HCT116 (cell line): ENCODE results near the gene GABRR2.

ENCODE experiments used
- CBX3 ChIP-seq: IDR thresholded peaks from 2 replicates; pipeline ENCODE4 v1.6.1; 2012; ENCODE audit warnings: low read depth
- EZH2phosphoT487 ChIP-seq: fragments of 200-600 bp; IDR thresholded peaks from 2 replicates; pipeline ENCODE4 v1.6.1; 2018; ENCODE audit warnings: antibody characterized with exemption, borderline replicate concordance
- POLR2AphosphoS5 ChIP-seq: IDR thresholded peaks from 2 replicates; pipeline ENCODE4 v1.6.1; 2011; ENCODE audit warnings: mild to moderate bottlenecking, low read depth, low read length, moderate library complexity
- SIN3A ChIP-seq: IDR thresholded peaks from 2 replicates; pipeline ENCODE4 v1.6.1; 2012; ENCODE audit warnings: low read depth
- ZNF274 ChIP-seq: fragments of 200-500 bp; sonication (Bioruptor generic); IDR thresholded peaks from 2 replicates; pipeline ENCODE4 v1.6.1; 2014; ENCODE audit warnings: mild to moderate bottlenecking, low read depth, low read length, inconsistent platforms
- TF ChIP-seq, protein P1 (sequence below), 3 experiments: fragments of 200-600 bp in 1 of 3; sonication (generic) in 1 of 3; IDR thresholded peaks in 2 of 3; conservative IDR thresholded peaks in 1 of 3; 2 replicates each; pipeline ENCODE4 v1.5.1; 2012 to 2017; ENCODE audit warnings: low read depth in 2 of 3, low read length in 2 of 3, antibody characterized with exemption in 1 of 3, borderline replicate concordance in 1 of 3, control low read depth in 1 of 3, mild to moderate bottlenecking in 1 of 3, mixed read lengths in 1 of 3, mixed run types in 1 of 3, moderate library complexity in 1 of 3; ENCODE audit not compliant: insufficient read depth in 1 of 3
- TF ChIP-seq, protein P2 (sequence below): IDR thresholded peaks from 2 replicates; pipeline ENCODE4 v1.6.1; 2012
- TF ChIP-seq, protein P3 (sequence below): IDR thresholded peaks from 2 replicates; pipeline ENCODE4 v1.6.1; 2011; ENCODE audit warnings: mild to moderate bottlenecking, low read length, moderate library complexity; ENCODE audit not compliant: insufficient replicate concordance; ENCODE audit errors: extremely low read depth

DNA sequence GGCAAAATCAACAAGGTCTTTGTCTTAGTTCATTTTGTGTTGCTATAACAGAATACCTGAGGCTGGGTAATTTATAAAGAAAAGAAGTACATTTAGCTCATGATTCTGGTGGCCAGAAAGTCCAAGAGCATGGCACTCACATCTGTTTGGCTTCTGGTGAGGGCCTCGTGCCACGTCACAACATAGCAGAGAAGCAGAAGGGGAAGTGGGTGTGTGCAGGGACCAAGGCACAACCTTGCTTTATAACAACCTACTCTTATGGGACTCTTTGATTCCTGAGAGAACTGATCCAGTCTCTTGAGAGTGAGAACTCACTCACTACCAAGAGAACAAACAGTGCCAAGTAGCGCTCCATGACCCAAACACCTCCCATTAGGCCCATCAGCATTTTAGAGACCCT lies 25.4 kb downstream of the GABRR2 start:
- no peak for TF ChIP-seq CBX3
- no peak for TF ChIP-seq POLR2AphosphoS5
- TF ChIP-seq, protein P1, sequence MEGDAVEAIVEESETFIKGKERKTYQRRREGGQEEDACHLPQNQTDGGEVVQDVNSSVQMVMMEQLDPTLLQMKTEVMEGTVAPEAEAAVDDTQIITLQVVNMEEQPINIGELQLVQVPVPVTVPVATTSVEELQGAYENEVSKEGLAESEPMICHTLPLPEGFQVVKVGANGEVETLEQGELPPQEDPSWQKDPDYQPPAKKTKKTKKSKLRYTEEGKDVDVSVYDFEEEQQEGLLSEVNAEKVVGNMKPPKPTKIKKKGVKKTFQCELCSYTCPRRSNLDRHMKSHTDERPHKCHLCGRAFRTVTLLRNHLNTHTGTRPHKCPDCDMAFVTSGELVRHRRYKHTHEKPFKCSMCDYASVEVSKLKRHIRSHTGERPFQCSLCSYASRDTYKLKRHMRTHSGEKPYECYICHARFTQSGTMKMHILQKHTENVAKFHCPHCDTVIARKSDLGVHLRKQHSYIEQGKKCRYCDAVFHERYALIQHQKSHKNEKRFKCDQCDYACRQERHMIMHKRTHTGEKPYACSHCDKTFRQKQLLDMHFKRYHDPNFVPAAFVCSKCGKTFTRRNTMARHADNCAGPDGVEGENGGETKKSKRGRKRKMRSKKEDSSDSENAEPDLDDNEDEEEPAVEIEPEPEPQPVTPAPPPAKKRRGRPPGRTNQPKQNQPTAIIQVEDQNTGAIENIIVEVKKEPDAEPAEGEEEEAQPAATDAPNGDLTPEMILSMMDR (IDR thresholded peaks at IDR 0.05 in 2 of 3, conservative IDR thresholded peaks at IDR 0.05 in 1 of 3; ENCODE audit: borderline replicate concordance in 1 of 3, insufficient read depth in 1 of 3, low read depth in 2 of 3, low read length in 2 of 3), result no peak
- TF ChIP-seq, protein P2, sequence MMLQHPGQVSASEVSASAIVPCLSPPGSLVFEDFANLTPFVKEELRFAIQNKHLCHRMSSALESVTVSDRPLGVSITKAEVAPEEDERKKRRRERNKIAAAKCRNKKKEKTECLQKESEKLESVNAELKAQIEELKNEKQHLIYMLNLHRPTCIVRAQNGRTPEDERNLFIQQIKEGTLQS, result no peak
- TF ChIP-seq SIN3A, result no peak
- no peak for TF ChIP-seq EZH2phosphoT487
- TF ChIP-seq, protein P3, sequence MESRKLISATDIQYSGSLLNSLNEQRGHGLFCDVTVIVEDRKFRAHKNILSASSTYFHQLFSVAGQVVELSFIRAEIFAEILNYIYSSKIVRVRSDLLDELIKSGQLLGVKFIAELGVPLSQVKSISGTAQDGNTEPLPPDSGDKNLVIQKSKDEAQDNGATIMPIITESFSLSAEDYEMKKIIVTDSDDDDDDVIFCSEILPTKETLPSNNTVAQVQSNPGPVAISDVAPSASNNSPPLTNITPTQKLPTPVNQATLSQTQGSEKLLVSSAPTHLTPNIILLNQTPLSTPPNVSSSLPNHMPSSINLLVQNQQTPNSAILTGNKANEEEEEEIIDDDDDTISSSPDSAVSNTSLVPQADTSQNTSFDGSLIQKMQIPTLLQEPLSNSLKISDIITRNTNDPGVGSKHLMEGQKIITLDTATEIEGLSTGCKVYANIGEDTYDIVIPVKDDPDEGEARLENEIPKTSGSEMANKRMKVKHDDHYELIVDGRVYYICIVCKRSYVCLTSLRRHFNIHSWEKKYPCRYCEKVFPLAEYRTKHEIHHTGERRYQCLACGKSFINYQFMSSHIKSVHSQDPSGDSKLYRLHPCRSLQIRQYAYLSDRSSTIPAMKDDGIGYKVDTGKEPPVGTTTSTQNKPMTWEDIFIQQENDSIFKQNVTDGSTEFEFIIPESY, result no peak
- TF ChIP-seq ZNF274, result no peak
